ENCODE results near the gene DHCR24.

The DHCR24 gene

DNA sequence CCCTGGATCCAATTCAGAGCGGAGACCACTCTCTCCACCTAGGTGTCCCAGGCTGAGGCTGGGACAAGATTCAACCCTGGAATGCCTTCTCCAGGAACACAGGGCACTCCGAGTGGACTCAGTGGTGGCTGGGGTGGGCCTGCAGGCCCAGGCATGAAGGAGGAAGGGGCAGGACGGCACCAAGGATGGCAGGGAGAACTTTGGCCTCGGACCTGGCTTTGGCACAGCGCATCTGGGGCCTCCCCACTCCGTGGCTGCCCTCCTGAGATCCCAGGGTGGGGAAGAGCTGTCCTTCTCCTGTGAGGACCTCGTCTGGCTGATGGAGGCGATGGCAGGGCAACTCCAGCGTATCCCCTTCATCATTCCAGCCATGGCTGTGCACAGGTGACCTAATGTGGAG is 35.6 kb downstream of the DHCR24 start:
- Histone ChIP-seq H3K36me3 (ENCODE audit: control insufficient read depth, insufficient read depth, low read length) (peaks cover 89% of the 10 kb centered on the region), H3K4me3 (ENCODE audit: extremely low read depth, insufficient read depth, low read length, poor library complexity, severe bottlenecking) (no peak overlapping the region), H3K9me3 (ENCODE audit: control insufficient read depth, low read length) (no peaks in the 10 kb centered on the region), H3K27ac (ENCODE audit: low read depth, low read length, severe bottlenecking) (no peak overlapping the region), H3K4me1 (ENCODE audit: control insufficient read depth, insufficient read depth, low read length, poor library complexity, severe bottlenecking) (no peaks in the 10 kb centered on the region)
- 94 to 98% methylated on average over 8 to 9 of the region's 9 CpGs for WGBS, 2 experiments (ENCODE audit: insufficient coverage in 2 of 2)

- H3K9me3 ChIP-seq (ENCODE audit: control insufficient read depth, low read length) = no peaks in the 10 kb centered on the region
- peaks cover 86% of the 10 kb centered on the region for H3K36me3 ChIP-seq (ENCODE audit: control insufficient read depth, insufficient read depth, low read length)
- 95 to 99% methylated on average over 7 to 9 of the region's 9 CpGs for WGBS, 2 experiments (ENCODE audit: insufficient coverage in 2 of 2)
- no peaks in the 10 kb centered on the region for H3K4me1 ChIP-seq (ENCODE audit: control insufficient read depth, insufficient read depth, low read length, poor library complexity, severe bottlenecking)
- H3K4me3 ChIP-seq (ENCODE audit: extremely low read depth, insufficient read depth, low read length, poor library complexity, severe bottlenecking) = no peak overlapping the region
- no peak overlapping the region for H3K27ac ChIP-seq (ENCODE audit: low read depth, low read length, severe bottlenecking)
Measured at GRCh38 chr1:54850737-54851136, 36.3 kb downstream of the DHCR24 start.

DNA sequence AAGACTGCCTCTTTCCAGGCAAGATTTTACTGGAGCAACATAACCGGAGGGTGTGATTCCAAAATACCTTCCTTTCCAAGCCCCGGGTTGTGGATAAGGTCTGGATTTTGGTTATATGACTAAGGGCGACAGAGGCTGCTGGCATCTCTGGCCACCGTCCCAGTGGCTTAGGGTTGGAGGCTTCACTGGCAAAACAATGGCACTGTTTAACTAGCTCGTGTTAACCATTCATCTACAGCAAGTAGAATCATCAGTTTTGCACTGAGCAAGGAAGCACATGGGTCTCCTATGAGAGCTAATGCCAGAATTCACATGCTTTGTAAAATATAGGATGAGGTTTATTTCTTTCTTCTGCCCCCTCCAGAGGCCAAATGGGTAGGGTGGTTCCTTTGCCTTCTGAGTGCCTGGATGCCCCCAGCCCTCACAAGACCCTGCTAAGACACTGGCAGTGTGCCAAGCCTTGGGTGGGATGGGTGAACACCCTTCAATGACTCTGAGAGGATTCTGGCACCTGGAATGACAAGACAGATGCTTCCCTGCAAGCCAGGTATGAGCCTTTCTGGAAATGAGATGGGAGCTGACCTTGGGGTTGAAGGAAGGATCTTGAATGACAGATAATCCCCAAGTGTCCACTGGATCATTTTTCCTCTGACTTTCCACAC is 36.8 kb downstream of the DHCR24 start:
- Histone ChIP-seq H3K9me3 (ENCODE audit: control insufficient read depth, low read length) (no peaks in the 10 kb centered on the region), H3K4me3 (ENCODE audit: extremely low read depth, insufficient read depth, low read length, poor library complexity, severe bottlenecking) (no peak overlapping the region), H3K27ac (ENCODE audit: low read depth, low read length, severe bottlenecking) (no peak overlapping the region), H3K36me3 (ENCODE audit: control insufficient read depth, insufficient read depth, low read length) (peaks cover 81% of the 10 kb centered on the region), H3K4me1 (ENCODE audit: control insufficient read depth, insufficient read depth, low read length, poor library complexity, severe bottlenecking) (no peaks in the 10 kb centered on the region)
- WGBS, 2 experiments (ENCODE audit: insufficient coverage in 2 of 2) = 100% methylated on average over 2 of the region's 5 CpGs; no CpG with 5 or more reads in 1 of the 2 experiments

DNA sequence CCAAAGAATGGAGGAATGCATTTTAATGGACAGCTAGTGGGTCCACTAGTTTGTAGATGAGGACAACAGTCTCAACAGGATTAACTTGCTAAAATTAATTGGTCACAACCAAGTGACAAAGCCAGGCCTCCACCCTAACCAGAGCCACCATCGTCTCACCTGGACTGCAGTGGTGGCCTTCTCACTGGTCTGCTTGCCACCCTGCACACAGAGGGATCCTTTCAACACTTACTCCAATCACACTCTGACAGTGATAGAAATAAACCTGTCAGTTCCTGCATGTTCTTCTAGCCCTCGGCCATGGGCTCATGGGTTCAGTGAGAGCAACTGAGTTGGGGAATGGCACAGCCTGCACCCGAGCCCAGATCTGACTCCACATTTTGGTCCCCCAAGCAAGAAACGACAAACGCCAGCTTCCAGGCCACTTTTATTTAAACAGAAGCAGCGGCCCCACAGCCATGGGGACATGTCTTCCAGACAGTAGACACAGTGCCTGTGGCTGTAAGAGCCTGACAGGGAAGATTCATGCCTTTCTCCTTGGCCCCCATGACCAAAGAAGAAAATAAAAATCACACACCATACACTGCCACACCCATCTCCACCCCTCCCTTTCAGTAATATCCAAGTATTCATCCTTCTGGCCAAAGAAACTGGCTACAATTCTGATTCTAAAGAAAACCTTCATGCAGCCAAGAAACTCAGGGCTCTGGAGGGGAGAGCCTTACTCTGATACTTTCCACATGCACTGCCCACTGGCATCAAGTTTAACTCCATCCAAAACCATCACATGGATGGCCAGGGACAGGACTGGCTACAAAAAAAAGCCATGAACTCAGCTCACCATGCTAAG is 37.6 kb downstream of the DHCR24 start:
- peaks cover 75% of the 10 kb centered on the region for H3K36me3 ChIP-seq (ENCODE audit: control insufficient read depth, insufficient read depth, low read length)
- WGBS, 2 experiments (ENCODE audit: insufficient coverage in 2 of 2) = 88 to 95% methylated on average over 4 to 5 of the region's 6 CpGs
- H3K27ac ChIP-seq (ENCODE audit: low read depth, low read length, severe bottlenecking) = no peak overlapping the region
- H3K4me3 ChIP-seq (ENCODE audit: extremely low read depth, insufficient read depth, low read length, poor library complexity, severe bottlenecking) = no peak overlapping the region
- no peaks in the 10 kb centered on the region for H3K9me3 ChIP-seq (ENCODE audit: control insufficient read depth, low read length)
- H3K4me1 ChIP-seq (ENCODE audit: control insufficient read depth, insufficient read depth, low read length, poor library complexity, severe bottlenecking) = no peaks in the 10 kb centered on the region

GRCh38 chr1:54848134-54848948 is 38.7 kb downstream of the DHCR24 start:
- WGBS, 2 experiments (ENCODE audit: insufficient coverage in 2 of 2) = 96 to 97% methylated on average over 5 to 6 of the region's 7 CpGs
- Histone ChIP-seq H3K36me3 (ENCODE audit: control insufficient read depth, insufficient read depth, low read length) (peaks cover 64% of the 10 kb centered on the region), H3K4me1 (ENCODE audit: control insufficient read depth, insufficient read depth, low read length, poor library complexity, severe bottlenecking) (no peaks in the 10 kb centered on the region), H3K4me3 (ENCODE audit: extremely low read depth, insufficient read depth, low read length, poor library complexity, severe bottlenecking) (no peak overlapping the region), H3K9me3 (ENCODE audit: control insufficient read depth, low read length) (no peaks in the 10 kb centered on the region), H3K27ac (ENCODE audit: low read depth, low read length, severe bottlenecking) (no peak overlapping the region)

DNA sequence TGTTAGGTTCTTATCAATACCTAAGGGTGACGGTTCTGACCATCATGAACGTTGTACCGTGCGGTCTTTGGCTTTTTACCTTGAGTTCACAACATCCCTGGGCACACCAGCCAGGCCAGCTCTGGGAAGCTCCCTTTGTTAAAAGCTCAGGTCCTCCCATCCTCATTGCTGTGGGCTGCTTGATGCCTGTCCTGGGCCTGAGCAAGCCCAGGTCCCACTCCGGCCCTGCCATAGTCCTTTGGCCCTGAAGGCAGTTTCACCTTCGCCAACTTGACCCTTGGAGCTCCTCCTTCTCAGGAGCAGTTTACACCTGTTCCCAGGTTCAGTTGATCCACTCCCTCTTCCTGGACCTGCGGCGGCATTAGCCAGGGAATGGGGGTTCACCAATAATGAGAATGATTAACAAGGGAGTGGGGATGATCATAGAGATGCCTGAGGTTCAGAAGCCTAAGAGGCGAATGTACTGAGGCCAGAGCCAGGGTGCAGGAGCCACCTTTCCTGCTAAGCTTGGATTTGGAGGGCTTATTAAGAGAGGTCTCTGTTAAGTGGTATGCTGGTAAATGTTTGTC is 40.2 kb downstream of the DHCR24 start:
- Histone ChIP-seq H3K36me3 (ENCODE audit: control insufficient read depth, insufficient read depth, low read length) (peaks cover 49% of the 10 kb centered on the region), H3K27ac (ENCODE audit: low read depth, low read length, severe bottlenecking) (no peak overlapping the region), H3K4me3 (ENCODE audit: extremely low read depth, insufficient read depth, low read length, poor library complexity, severe bottlenecking) (no peak overlapping the region), H3K4me1 (ENCODE audit: control insufficient read depth, insufficient read depth, low read length, poor library complexity, severe bottlenecking) (no peaks in the 10 kb centered on the region), H3K9me3 (ENCODE audit: control insufficient read depth, low read length) (no peaks in the 10 kb centered on the region)
- 95 to 100% methylated on average over 7 to 9 of the region's 9 CpGs for WGBS, 2 experiments (ENCODE audit: insufficient coverage in 2 of 2)

DNA sequence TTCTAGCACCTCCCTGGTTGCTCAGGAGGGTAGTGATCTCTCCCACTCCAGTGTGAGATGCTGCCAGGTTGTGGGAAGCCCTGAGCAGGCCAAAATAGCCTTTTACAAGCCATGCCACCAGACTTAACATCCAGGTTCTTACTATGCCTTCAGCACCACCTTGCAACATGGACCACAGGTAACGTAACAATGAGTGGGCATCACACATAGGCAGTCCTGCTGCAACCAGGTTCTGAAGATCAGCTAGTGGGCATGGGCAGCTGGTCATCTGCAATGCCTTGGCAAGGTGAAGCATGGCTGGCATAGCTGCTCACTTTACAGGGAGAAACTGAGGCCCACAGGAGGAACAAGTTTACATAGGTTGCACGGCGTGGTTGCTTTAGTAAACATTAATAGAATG is 40.7 kb downstream of the DHCR24 start:
- Histone ChIP-seq H3K27ac (ENCODE audit: low read depth, low read length, severe bottlenecking) (no peak overlapping the region), H3K4me1 (ENCODE audit: control insufficient read depth, insufficient read depth, low read length, poor library complexity, severe bottlenecking) (no peaks in the 10 kb centered on the region), H3K36me3 (ENCODE audit: control insufficient read depth, insufficient read depth, low read length) (peaks cover 44% of the 10 kb centered on the region), H3K9me3 (ENCODE audit: control insufficient read depth, low read length) (no peaks in the 10 kb centered on the region), H3K4me3 (ENCODE audit: extremely low read depth, insufficient read depth, low read length, poor library complexity, severe bottlenecking) (no peak overlapping the region)
- 100% methylated on average over 3 of the region's 3 CpGs for whole genome bisulfite sequencing, 2 experiments (ENCODE audit: insufficient coverage in 2 of 2)

GRCh38 chr1:54845772-54846171 is 41.2 kb downstream of the DHCR24 start:
- peaks cover 38% of the 10 kb centered on the region for H3K36me3 ChIP-seq (ENCODE audit: control insufficient read depth, insufficient read depth, low read length)
- no peak overlapping the region for H3K27ac ChIP-seq (ENCODE audit: low read depth, low read length, severe bottlenecking)
- no peak overlapping the region for H3K4me3 ChIP-seq (ENCODE audit: extremely low read depth, insufficient read depth, low read length, poor library complexity, severe bottlenecking)
- 93 to 98% methylated on average over 2 to 3 of the region's 5 CpGs for WGBS, 2 experiments (ENCODE audit: insufficient coverage in 2 of 2)
- no peaks in the 10 kb centered on the region for H3K9me3 ChIP-seq (ENCODE audit: control insufficient read depth, low read length)
- H3K4me1 ChIP-seq (ENCODE audit: control insufficient read depth, insufficient read depth, low read length, poor library complexity, severe bottlenecking) = no peaks in the 10 kb centered on the region

DNA sequence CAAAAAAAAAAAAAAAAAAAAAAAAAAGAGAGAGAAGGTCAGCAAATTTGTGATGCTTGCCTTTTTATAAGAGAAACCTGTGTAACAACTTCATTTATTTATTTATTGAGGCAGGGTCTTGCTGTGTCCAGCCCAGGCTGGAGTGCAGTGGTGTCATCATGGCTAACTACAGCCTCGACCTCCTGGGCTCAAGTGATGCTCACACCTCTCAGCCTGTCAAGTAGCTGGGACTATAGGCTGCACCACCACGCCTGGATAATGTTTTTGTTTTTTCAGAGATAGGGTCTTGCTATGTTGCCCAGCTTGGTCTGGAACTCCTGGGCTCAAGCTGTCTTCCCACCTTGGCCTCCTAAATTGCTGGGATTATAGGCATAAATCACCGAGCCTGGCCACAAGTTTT is 42.4 kb downstream of the DHCR24 start:
- no peaks in the 10 kb centered on the region for H3K4me1 ChIP-seq (ENCODE audit: control insufficient read depth, insufficient read depth, low read length, poor library complexity, severe bottlenecking)
- no peak overlapping the region for H3K27ac ChIP-seq (ENCODE audit: low read depth, low read length, severe bottlenecking)
- no peak overlapping the region for H3K4me3 ChIP-seq (ENCODE audit: extremely low read depth, insufficient read depth, low read length, poor library complexity, severe bottlenecking)
- peaks cover 26% of the 10 kb centered on the region for H3K36me3 ChIP-seq (ENCODE audit: control insufficient read depth, insufficient read depth, low read length)
- WGBS, 2 experiments (ENCODE audit: insufficient coverage in 2 of 2) = 83 to 96% methylated on average over 1 to 2 of the region's 3 CpGs
- no peaks in the 10 kb centered on the region for H3K9me3 ChIP-seq (ENCODE audit: control insufficient read depth, low read length)

DNA sequence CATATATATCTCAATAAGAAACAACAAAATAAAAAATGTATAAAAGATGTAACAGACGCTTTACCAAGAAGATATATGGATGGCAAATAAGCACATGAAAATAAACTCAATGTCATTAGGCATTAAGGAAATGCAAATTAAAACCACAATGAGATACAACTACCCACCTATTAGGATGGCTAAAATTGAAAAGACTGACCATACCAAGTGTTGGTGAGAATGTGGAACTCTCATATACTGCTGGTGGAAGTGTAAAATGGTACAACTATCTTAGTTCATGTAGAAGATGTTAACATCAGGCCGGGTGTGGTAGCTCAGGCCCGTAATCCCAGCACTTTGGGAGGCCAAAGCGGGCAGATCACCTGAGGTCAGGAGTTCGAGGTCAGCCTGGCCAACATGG is 43.5 kb downstream of the DHCR24 start:
- 100% methylated on average over 3 to 4 of the region's 5 CpGs for WGBS, 2 experiments (ENCODE audit: insufficient coverage in 2 of 2)
- Histone ChIP-seq H3K4me3 (ENCODE audit: extremely low read depth, insufficient read depth, low read length, poor library complexity, severe bottlenecking) (no peak overlapping the region), H3K4me1 (ENCODE audit: control insufficient read depth, insufficient read depth, low read length, poor library complexity, severe bottlenecking) (no peaks in the 10 kb centered on the region), H3K27ac (ENCODE audit: low read depth, low read length, severe bottlenecking) (no peak overlapping the region), H3K36me3 (ENCODE audit: control insufficient read depth, insufficient read depth, low read length) (peaks cover 15% of the 10 kb centered on the region), H3K9me3 (ENCODE audit: control insufficient read depth, low read length) (no peaks in the 10 kb centered on the region)
